HG02981 (cell line): ENCODE measurements around the gene ANKRD63.

Experiments
- ATAC-seq: cut with Tn5 transposase; IDR thresholded peaks from one replicate; pipeline ENCODE4 v1.9.1; 2021; ENCODE audit warnings: mild to moderate bottlenecking, moderate library complexity; ENCODE audit not compliant: unreplicated experiment

The ANKRD63 gene

DNA sequence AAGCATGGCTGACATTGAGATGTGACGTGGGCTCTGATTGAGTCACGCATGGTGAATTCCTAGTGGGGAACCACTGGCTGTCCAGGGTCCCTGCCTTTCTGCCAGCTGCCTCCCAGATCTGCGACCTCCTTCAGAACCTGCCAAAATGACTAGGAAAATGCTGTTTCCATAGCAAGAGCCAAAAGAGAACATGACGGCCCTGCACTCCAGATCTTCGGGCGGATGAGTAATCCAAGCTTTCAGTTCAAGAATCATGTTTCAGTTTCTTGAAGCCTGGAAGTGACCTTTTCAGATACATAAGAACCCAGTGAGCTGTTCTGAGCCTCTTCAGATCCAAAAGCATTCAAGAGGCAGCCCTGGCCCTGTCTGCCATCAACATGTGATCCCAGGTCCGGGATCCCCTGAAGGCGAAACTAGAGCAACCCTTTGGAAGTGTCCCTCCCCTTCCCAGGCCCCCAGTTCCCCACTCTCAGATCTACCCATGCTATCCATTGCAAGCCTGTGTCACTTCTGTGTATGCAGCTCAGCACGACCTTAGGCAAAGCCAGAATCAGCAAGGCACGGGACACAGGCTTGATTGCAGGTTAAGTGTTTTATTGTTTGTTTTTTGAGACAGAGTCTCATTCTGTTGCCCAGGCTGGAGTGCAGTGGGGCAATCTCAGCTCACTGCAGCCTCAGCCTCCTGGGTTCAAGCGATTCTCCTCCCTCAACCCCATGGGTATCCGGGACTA is 19.7 kb downstream of the ANKRD63 start:
- no peak for ATAC-seq

DNA sequence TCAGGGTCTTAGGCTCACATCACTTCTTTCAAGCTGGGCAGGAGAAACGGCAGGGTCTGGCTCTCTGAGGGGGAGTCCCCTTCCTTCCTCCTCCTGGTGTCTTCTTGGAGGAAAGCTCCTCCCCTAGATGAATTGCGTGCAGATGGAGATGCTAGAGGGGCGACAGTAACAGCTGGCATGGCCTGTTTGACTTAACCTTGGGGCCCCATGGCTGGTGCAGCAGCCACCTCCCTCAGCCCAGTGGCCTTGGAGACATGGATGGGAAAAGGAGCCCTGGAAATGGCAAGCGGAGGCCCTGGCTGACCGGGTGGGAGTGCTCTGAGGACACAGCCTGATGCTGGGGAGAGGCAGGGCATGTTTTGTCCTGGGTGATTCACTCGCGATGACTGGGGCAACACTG is 23.8 kb downstream of the ANKRD63 start:
- ATAC-seq: no peak

DNA sequence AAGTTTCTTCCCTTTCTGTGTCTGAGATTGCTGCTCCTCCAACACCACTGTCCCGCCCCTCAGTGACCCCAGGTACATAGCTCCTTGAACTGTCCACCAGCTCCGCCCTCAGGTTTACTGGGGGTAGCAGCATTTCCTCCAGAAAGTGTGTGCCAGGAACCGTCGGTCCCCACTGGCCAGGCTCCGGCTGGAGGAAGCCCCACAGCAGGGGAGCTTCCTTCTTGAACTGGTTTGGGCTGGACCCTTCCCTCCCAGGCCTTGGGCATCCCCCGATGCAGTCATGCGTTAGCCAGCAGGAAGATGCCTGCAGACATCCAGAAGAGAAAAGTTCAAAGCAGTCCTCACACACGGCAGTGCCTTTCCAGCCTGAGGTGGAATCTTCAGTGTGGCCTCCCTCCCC is 24.3 kb downstream of the ANKRD63 start:
- ATAC-seq: no peak

DNA sequence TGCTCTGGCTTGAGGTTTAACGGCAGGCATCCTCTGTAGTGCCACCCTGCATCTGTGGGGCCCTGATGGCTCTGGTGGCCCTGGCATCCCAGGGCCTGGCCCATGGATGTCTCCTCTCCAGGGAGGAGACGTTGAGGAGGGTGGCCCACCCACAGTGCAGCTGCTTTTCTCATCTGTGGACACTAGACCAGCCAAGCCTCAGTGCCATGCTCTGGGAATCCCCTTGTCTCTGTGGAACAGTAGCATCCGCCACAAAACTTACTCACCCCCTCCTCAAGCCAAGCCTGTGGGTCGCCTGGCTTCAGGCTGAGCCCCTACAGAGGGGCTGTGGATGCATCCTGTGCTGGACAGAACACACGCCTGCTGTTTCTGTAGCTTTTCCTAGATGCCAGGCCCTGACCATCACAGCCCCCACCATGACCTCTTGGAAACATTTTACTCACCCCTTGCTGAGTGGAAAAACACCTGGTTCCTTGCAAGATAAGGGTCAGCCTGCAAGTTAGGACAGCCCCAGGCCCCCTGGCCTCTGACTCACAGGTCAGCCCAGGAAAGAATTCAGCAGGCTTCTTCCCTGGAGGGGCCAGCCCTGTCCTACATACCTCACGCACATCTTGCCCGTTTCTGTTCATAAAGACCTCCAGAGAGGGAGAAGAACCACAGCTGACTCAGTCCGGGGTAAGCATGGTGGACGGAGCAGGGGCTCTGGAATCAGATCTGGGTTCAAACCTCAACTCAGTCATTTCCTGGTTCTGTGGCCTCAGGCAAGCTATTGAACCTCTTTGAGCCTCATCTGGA is 25.0 kb downstream of the ANKRD63 start:
- ATAC-seq: no peak

DNA sequence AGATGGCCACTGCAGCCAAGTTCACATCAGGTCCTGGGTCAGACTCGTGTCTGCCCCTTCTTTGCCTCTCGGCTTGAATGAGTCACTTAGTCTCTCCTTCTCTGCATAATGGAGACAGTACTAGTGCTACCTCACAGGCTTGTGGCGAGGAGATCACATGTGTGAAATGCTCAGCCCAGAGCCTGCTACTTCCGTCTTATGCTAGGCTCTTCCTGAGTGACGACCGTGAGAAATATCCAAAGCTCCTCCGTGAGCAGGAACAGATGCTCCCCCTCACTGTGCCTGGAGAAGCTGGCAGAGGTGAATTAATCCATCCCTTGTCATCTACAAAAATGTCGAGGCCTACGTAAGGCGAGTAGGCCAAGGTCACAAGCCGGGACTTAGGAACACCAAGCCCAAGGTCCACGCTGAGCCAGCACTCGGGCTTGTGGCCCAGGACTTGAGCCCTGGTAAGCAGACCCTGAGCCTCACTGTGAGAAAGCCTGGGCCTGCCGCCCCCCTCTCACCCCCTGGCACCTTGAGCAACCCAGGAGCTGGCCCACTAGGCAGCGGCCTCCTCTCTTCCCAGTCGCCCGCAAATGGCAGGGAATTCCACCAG is 26.1 kb downstream of the ANKRD63 start:
- ATAC-seq: no peak

DNA sequence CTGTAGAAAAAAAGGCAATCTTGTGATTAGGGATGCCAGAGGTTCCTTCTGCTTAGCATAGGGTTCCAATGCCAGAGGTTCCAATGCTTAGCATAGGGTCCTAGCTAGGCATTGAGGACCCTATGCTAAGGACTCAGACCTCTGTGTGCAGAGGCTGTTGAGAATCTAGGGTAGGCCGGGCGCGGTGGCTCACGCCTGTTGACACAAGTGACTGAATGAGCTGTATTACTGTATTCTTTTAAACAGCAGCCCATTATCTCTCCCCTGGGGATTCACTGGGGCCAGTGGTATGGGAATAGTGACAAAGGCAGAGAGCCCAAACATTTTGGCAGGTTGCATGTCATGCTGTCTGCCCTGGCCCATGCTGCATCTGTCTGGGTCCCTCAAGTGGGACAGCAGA is 27.8 kb downstream of the ANKRD63 start:
- no peak for ATAC-seq

DNA sequence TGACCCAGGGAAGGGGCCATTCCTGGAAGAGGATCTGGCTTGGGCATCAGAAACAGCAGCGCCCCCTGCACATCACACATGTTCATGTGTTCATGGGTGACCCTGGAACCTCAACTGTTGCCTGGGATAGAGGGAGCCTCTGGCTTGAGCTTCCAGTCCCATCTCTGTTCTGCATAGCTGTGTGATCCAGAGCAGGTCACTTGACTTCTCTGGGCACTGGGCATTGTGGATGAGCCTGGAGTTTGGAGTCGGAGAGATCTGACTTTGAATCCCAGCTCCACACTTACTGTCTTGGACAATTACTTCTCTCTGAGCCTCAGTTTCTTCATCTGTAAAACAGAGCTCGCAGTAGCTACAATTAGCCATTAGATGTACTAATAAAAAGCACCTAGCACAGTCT is 28.4 kb downstream of the ANKRD63 start:
- no peak for ATAC-seq

DNA sequence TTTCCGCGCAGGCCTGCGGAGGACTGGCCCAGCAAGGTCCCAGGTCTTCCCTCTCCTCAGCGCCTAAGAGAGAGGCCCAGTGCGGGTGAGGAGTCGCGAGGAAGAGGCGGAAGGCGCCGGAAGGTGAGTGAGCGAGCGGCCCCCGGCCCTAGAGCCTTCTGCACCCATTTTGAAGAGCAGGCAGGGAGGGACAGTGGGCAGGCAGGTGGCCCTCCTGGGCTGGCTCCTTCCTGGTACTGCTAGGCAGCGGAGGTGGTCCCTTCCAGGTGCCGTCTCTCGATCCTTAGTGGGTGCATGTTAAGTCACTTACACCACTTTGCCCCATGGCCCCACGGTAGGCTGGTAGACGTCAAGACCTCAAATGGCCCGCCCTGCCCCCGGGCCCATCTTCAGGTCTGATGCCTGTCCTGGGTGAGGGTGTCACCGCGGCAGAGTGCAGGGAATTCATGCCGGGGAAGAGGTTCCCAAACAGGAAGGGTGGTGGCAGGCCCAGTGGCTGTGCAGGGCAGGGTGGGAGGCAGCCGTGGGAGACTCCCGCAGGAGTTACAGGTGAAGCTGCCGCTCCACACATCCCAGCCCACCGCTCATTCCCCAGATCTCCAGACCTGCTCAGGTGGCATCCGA is 29.6 kb downstream of the ANKRD63 start:
- ATAC-seq: no peak

DNA sequence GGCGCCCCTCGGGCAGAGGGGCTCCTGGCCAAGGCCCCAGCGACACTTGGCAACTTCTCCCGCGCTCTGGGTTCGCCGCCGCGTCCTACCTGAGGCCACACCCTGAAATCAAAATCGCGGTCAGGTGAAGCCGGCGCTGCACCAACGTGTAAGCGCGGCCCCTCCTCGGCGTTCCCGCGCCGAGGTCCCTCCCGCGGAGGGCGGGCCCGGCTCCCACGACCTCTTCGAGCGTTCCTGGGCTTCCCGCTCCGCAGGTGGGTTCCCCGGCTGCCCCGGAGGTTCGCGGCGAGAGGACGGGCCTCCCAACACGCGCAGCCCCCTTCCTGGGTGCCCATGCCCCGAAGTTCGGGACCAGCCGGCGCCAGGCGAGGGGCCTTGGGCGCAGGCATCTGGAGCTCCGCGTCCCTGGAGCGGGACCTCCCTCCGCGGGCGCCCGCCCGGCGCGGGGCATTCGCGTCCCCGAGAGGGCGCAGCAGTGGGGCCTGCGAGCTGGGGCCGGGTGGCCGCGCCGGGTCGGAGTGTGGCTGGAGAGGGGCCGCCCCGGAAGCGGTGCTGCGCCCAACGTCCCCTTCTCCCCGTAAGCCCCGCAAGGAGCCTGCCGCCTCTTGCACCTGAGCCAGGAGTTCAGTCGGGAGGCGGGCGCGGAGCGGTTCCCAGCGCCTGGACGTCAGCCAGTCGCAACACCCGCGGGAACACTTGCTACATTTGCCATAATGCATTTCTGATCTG is 30.3 kb downstream of the ANKRD63 start:
- no peak for ATAC-seq

DNA sequence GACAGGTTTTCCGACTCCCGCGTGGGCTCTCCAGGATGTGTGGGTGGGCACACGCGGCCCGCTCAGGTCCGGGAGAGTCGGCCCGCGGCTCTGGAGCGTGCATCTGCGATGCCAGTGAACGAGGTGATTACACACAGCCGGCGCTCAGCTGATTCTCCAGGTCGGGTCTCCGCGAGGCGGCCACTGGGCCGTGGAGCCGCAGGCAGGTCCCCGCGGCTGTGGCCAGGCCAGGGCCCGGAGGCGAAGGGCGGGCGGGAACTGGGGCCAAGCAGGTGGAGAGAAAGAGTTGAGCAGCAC is 30.8 kb downstream of the ANKRD63 start:
- ATAC-seq: no peak

DNA sequence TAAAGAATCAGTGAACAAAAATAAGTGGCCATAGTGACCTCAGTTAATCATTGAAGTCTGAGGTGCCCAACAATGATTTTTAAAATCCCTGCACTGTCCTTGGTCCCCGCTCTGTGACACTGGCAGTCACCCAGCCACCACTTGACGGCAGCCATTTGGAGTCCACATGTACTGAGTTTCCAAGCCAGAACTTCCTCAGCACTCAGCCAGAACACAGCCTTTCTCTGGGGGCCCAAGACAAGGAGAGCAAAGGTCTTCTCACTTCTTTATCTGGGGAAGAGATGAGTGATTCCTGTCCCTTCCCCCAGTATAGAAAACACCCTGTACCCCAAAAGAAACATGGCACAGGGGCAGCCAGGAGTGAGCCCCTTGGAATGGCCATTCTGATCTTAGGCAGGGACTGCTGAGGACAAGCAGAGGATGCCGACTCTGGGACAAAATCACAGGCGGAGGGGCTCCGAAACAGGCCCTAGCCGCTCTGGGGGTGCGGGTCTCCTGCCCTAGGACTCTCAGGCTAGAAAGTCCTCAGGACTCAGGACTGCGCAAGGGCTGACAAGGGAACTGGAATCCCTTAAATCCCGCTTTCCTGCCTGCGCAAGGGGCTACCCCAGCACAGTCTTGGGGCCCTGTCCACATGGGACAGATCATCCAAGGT is 31.3 kb downstream of the ANKRD63 start:
- no peak for ATAC-seq

DNA sequence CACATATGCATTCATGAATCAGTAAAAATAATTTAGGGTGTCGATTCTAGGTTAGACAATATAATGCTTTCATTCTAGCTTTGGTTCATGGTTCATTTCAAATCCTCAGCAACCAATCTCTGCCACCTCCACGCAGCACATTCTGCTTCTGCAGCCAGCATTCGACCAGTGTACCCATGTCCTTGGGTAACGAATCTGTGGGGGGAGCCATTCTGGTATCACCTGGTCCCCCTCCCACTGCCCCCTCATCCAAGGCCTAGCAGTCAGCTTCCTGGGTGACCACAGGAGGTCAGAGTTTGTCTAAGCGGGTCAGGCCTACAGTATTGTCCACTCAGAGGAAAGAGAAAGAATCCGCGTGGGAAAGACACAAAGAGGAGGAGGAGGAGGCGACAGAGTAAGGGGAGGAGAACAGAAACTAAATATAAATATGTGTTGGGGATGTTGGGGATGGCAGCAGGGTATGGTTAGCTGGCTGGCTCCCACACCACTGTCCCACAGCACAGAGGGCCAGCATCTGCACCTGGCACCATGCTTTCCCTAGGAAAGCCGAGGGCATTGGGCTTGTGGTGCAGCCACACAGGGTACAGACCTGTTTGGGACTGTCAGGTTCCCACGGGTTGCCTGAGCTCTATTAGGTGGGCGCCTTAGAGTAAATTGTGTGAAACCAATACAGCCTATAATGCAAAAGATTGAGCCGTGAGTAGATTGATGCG is 31.9 kb downstream of the ANKRD63 start:
- ATAC-seq: no peak

DNA sequence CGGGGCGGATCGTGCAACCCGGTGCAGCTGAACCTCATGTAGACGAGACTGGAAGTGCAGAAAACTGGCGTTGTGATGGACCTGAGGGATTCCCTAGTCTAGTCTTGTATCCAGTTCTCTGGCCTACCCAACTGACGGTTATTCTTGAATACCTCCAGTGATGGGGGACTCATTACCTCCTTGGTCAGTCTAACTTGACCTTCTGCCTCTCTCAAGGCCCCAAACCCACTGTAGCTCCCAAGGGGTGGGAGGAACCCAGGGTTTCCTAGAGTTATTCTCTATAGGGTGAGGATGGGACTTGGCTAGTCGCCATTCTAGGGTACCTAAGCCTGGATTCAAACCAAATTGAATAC is 32.6 kb downstream of the ANKRD63 start:
- ATAC-seq: no peak

DNA sequence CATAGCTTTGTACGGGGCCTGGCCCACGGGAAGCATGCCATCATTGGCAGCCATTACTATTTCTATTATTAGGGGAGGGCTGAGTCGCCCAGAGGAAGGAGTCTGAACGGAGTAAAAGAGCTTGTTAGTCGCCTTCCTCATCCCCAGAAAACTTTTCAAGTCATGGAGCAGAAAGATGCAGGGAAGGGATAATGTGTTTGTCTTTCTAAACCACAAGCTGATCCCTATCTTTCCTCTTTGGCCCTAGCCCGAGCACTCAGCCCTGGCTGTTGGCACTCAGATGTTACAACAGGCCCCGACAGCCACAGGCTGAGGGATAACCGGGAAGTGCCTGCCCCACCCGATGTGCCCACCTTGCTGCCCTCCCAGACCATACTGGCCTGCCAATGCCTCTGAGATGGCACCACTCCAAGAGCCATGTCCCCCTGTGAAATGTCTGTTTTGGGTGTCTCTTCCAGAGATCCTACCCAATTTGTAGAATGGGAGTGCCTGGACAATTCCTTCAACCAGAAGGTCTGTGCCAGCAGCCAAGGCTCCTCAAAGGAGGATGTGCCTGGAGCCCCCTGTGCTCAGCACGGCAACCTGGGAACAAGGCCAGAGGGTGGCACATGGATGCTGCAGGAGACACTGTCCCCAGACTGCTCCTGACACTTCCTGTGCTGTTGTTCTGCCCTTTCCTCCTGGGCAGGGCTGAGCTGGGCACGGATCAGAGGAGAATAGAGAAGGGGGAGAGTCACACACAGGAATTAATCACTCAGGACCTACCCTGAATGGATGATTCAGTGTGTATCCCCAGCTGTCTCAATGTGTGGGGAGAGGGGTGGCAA is 33.2 kb downstream of the ANKRD63 start:
- ATAC-seq: no peak

DNA sequence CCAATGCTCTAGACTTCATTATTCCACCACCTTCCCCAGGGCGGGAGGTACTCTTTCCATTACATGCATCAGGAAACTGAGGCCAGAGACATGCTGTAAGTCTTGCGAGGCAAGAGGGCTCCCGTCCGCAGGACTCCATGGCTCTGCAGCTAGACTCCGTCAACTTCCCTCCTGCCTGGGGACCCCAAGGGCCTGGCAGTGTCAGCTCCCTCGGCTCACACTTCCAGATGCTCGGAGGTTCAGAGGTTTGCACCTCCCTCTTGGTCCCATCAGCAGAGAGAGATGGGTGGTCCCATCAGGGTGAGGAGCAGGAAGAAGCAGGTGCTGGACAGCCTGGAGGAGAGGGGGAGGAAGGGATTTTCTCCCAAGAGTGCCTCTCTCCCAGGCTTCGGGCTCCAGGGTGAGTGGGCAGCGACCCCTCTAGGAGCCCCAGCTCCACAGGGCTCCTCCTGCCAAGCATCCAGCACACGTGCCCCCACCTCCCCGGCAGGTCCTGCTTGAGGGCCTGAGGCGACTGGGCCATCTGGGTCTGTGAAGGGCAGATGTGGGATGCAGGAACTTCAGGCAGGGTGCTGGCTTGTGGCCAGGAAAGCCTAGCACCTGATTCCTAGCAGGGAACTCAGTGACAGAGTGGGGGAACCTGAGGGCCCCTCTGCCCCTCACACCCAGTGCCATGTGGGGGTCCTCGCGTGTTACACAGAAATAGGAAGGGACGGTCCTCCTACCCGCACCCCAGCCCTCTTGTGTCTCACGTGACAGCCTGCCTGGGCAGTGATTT is 34.7 kb downstream of the ANKRD63 start:
- no peak for ATAC-seq

DNA sequence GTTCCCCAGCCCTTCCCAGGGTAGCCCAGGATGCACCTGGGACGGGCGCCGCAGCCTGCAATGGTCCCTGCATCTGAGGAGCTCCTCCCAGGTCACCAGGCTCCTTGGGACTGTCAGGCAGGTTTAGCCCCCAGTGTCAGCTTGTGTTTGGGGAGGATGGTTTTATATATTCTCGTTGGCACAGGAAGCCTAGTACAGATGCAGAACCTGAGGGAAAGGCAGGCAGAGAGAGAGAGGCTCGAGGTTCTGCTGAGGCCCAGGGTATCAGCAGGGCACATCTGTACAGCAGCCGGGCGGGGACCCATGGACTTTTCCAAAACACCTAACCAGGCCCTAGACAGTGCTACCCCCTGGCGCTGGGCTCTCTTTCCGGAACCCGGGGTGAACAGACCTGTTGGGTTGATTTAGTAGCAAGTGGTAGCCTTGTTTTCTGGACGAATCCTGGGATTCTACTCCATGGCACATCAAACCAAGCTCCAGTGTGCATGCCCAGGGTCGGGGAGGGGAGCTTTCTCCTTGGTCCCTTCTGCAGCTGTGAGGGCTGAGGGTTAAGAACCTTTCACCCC is 35.4 kb downstream of the ANKRD63 start:
- ATAC-seq: no peak

DNA sequence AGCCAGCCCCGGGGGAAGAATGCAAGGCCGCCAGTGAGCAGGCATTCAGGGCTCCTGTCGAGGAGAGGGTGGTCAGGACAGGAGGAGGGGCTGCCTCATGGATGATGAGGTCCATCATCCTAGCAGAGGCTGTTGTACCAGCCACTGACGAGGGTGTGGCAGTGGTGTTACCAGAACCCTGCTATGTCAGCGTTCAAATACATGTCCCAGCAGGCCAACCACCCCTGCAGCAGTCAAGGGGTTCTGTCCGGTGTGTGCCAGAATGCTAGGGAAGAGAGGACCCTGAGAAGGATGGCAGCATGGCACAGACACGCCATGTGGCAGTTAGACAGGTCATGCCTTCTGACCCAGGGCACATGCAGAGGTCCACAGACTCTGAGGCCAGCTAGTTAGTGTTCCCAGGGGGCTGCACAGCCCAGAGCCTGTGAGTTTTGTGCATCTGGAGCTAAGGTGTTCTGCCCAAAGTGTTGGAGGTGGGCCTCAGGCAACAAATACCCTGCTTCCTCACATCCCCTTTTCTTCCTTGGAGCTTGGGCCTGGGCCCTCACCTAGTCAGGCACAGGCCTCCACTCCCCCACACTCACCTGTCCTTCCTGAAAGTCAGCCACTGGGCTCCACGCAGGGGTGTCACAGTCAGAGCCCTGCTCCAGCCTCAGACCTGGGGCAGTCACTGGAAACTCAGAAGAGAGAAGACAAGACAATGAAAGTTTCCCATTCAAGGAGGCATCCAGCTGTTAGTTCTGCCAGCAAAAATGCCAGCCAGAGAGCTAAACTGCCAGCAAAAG is 36.2 kb downstream of the ANKRD63 start:
- no peak for ATAC-seq
